K562 (cell line): ENCODE results near the gene EDN2. TPM values are rescaled to one million over a fixed set of nuclear protein-coding genes. Genes with fewer than 3 reads are reported as not detected.

ENCODE experiments used
- ATAC-seq: fragments of 200-7000 bp; cut with Tn5 transposase; 3 replicates; pipeline ENCODE4 v1.9.1; 2020; ENCODE audit warnings: moderate library complexity
- BruUV-seq: library from RNA; stranded (reverse); fragments of 400-500 nt; replicated peaks from 2 replicates; lab custom pipeline; 2021; lab: Mats Ljungman, UMichigan
- CTCF ChIA-PET: fragments of 300-600 bp; formaldehyde crosslinking; extraction: SDS; loops from one replicate; lab custom pipeline; 2021; ENCODE audit warnings: low intra/inter-chr PET ratio; lab: Yijun Ruan, JAX
- POLR2A ChIA-PET: fragments of 300-600, 350-650 bp; sonication (Branson Sonifier 250); formaldehyde crosslinking; extraction: SDS; loops from one replicate; lab custom pipeline; 2021; ENCODE audit warnings: antibody characterized with exemption, inconsistent platforms; lab: Yijun Ruan, JAX
- DNase-seq, 4 experiments: peaks; one replicate each; pipeline versions ENCODE4 v3.0.0 to v3.0.0-alpha.2; 2011 to 2018; ENCODE audit warnings: low spot score in 3 of 4, mixed read lengths in 3 of 4; ENCODE audit errors: extremely low read depth in 1 of 4
- FAIRE-seq: peaks from 2 replicates; lab custom pipeline; 2011; peaks lifted over from hg19 to GRCh38; lab: Jason Lieb, UNC
- H2AFZ ChIP-seq: 2 replicates; pipeline ENCODE4 v1.6.0; 2011; ENCODE audit warnings: low read depth, low read length, control low read depth, inconsistent platforms
- H3K27ac ChIP-seq: fragments of 200-600 bp; 3 replicates; pipeline ENCODE4 v1.8.0; 2011; ENCODE audit warnings: low read depth, mild to moderate bottlenecking, control low read depth, inconsistent platforms, low read length, moderate library complexity, mixed read lengths; ENCODE audit errors: extremely low read depth
- H3K27me3 ChIP-seq, 2 experiments: fragments of 300-600 bp in 1 of 2; 2 replicates in 1 of 2; 3 replicates in 1 of 2; pipeline versions ENCODE4 v1.6.0 to v1.8.0; 2011; ENCODE audit warnings: inconsistent platforms in 2 of 2, low read length in 2 of 2, mild to moderate bottlenecking in 1 of 2, mixed read lengths in 1 of 2, moderate library complexity in 1 of 2; ENCODE audit not compliant: control insufficient read depth in 2 of 2, insufficient read depth in 2 of 2
- H3K36me3 ChIP-seq: fragments of 300-600 bp; 3 replicates; pipeline ENCODE4 v1.8.0; 2011; ENCODE audit warnings: mild to moderate bottlenecking, low read length, inconsistent platforms; ENCODE audit not compliant: control insufficient read depth, insufficient read depth
- H3K4me1 ChIP-seq, 2 experiments: fragments of 200-600 bp in 1 of 2; replicated peaks in 1 of 2; 2 replicates in 1 of 2; 3 replicates in 1 of 2; pipeline versions ENCODE4 v1.5.1 to v1.8.0; 2011; ENCODE audit warnings: inconsistent platforms in 2 of 2, low read length in 2 of 2, mild to moderate bottlenecking in 1 of 2, mixed read lengths in 1 of 2, moderate library complexity in 1 of 2; ENCODE audit not compliant: control insufficient read depth in 2 of 2, insufficient read depth in 2 of 2
- H3K4me2 ChIP-seq: 2 replicates; pipeline ENCODE4 v1.6.1; 2011; ENCODE audit warnings: low read length, control low read depth, inconsistent platforms, mixed read lengths; ENCODE audit not compliant: insufficient read depth
- H3K4me3 ChIP-seq: fragments of 200-600 bp; sonication (generic), shearing (Covaris generic); 2 replicates; pipeline ENCODE4 v1.5.1; 2016; ENCODE audit warnings: control low read depth, inconsistent platforms
- H3K79me2 ChIP-seq: fragments of 200-600 bp; 3 replicates; pipeline ENCODE4 v1.8.0; 2011; ENCODE audit warnings: low read length, inconsistent platforms; ENCODE audit not compliant: control insufficient read depth, insufficient read depth
- H3K9ac ChIP-seq, 2 experiments: 2 replicates each; pipeline versions ENCODE4 v1.6.0 to v1.6.1; 2011; ENCODE audit warnings: low read depth in 2 of 2, low read length in 2 of 2, control low read depth in 1 of 2, inconsistent platforms in 1 of 2, mild to moderate bottlenecking in 1 of 2, mixed read lengths in 1 of 2; ENCODE audit not compliant: insufficient read depth in 1 of 2
- H3K9me1 ChIP-seq: one replicate; pipeline ENCODE4 v1.6.0; 2011; ENCODE audit warnings: inconsistent platforms, mild to moderate bottlenecking, low read length, moderate library complexity; ENCODE audit not compliant: control insufficient read depth, insufficient read depth
- H3K9me3 ChIP-seq: replicated peaks from 2 replicates; pipeline ENCODE4 v1.5.1; 2011; ENCODE audit warnings: low read depth, low read length, inconsistent platforms; ENCODE audit not compliant: control insufficient read depth, insufficient read depth
- H4K20me1 ChIP-seq: replicated peaks from 2 replicates; pipeline ENCODE4 v1.6.1; 2011; ENCODE audit warnings: low read length, inconsistent platforms, mixed read lengths; ENCODE audit not compliant: control insufficient read depth, insufficient read depth
- CHD1 ChIP-seq: fragments of 200-600 bp; sonication (generic); IDR thresholded peaks from one replicate; pipeline ENCODE4 v1.6.1; 2012; ENCODE audit warnings: mild to moderate bottlenecking, moderate library complexity, low read length, inconsistent platforms
- MAFK ChIP-seq: IDR thresholded peaks from 2 replicates; pipeline ENCODE4 v1.6.1; 2011; ENCODE audit warnings: low read length, improper control_type of control experiment
- MCM2 ChIP-seq: fragments of 450-650 bp; IDR thresholded peaks from 2 replicates; pipeline ENCODE4 v1.6.1; 2017; ENCODE audit warnings: low read depth, mild to moderate bottlenecking
- PHF20 ChIP-seq: fragments of 450-650 bp; IDR thresholded peaks from 2 replicates; pipeline ENCODE4 v1.6.1; 2018; ENCODE audit not compliant: partially characterized antibody
- POLR2B ChIP-seq: fragments of 450-650 bp; IDR thresholded peaks from 2 replicates; pipeline ENCODE4 v1.6.1; 2018; ENCODE audit warnings: low read depth; ENCODE audit not compliant: partially characterized antibody
- SREBF1 ChIP-seq: fragments of 150-350 bp; IDR thresholded peaks from 2 replicates; pipeline ENCODE4 v1.6.1; 2014; ENCODE audit warnings: antibody characterized with exemption, low read depth, low read length, borderline replicate concordance
- SRSF7 ChIP-seq: fragments of 200-400 bp; formaldehyde crosslinking; optimal IDR thresholded peaks from 2 replicates; pipeline ENCODE3; 2017; ENCODE audit warnings: mild to moderate bottlenecking, low read depth, low read length
- TBL1XR1 ChIP-seq, 2 experiments: IDR thresholded peaks; 2 replicates each; pipeline ENCODE4 v1.6.1; 2012; ENCODE audit warnings: improper control_type of control experiment in 2 of 2, low read length in 2 of 2, mild to moderate bottlenecking in 1 of 2
- THRB ChIP-seq: fragments of 450-650 bp; formaldehyde crosslinking; conservative IDR thresholded peaks from 2 replicates; pipeline ENCODE4 v1.4.0; 2022; ENCODE audit warnings: mild to moderate bottlenecking, missing genetic modification characterization
- U2AF2 ChIP-seq: fragments of 200-400 bp; formaldehyde crosslinking; optimal IDR thresholded peaks from 2 replicates; pipeline ENCODE3; 2017; ENCODE audit warnings: low read depth, mild to moderate bottlenecking, low read length
- ZKSCAN1 ChIP-seq: fragments of 150-350 bp; IDR thresholded peaks from 2 replicates; pipeline ENCODE4 v1.6.1; 2016; ENCODE audit warnings: low read depth, low read length
- ZNF274 ChIP-seq: IDR thresholded peaks from 2 replicates; pipeline ENCODE4 v1.6.1; 2011; ENCODE audit warnings: low read depth, mild to moderate bottlenecking, low read length, moderate library complexity, borderline replicate concordance
- ZNF398 ChIP-seq: fragments of 250-450 bp; sonication (Bioruptor Pico); IDR thresholded peaks from 2 replicates; pipeline ENCODE4 v1.8.0; 2021; ENCODE audit warnings: moderate library complexity, mild to moderate bottlenecking, inconsistent platforms
- WGBS: fragments of 100-300 bp; shearing (Covaris generic); methylation state at CpG from one replicate; pipeline ENCODE4 v1.1.6; 2016; ENCODE audit warnings: low coverage, mixed read lengths; ENCODE audit not compliant: insufficient coverage; ENCODE audit errors: missing lambda C conversion rate; 5-methylcytosine and 5-hydroxymethylcytosine counted together
- in situ Hi-C: fragments of 300-500 bp; cut with MboI; formaldehyde crosslinking; loops from 4 replicates; pipeline ENCODE4 v1.15.0; 2018; ENCODE audit warnings: inconsistent platforms, mixed read lengths
- intact Hi-C: fragments of 100-400 bp; cut with micrococcal nuclease; formaldehyde crosslinking; loops from 2 replicates; pipeline ENCODE4 v1.14.2; 2022
- polyA plus RNA-seq, 8 experiments: library from polyadenylated mRNA; depleted of rRNA in 4 of 8; stranded (reverse) in 5 of 8; unstranded in 3 of 8; fragments of >200 nt; fragmentation: Nextera tagmentation in 2 of 8; fragmentation: Illumina TruSeq in 1 of 8; extraction: Ambion mirVana in 2 of 8; extraction: Trizol in 1 of 8; gene quantifications; 2 replicates each; pipeline versions ENCODE4 v1.2.1 to v1.2.3, GENCODE V29; 2011 to 2014; ENCODE audit warnings: inconsistent platforms in 1 of 8, missing spikeins in 1 of 8
- total RNA-seq, 7 experiments: library from RNA; depleted of rRNA in 6 of 7; stranded (reverse); fragments of >200 nt in 6 of 7; fragmentation: Illumina TruSeq in 2 of 7; extraction: Trizol in 2 of 7; gene quantifications; 2 replicates each; pipeline versions ENCODE4 v1.2.1 to v1.2.3, GENCODE V29; 2011 to 2021; ENCODE audit warnings: low replicate concordance in 1 of 7
- TF ChIP-seq, protein P1 (sequence below), 3 experiments: IDR thresholded peaks in 2 of 3; conservative IDR thresholded peaks in 1 of 3; 2 replicates each; pipeline ENCODE4 v1.5.1; 2011 to 2012; ENCODE audit warnings: low read length in 3 of 3, mild to moderate bottlenecking in 3 of 3, control low read depth in 2 of 3, improper control_type of control experiment in 1 of 3, inconsistent platforms in 1 of 3, low read depth in 1 of 3, mixed read lengths in 1 of 3, moderate library complexity in 1 of 3; ENCODE audit not compliant: insufficient read depth in 2 of 3

EDN2 gene
- total and polyA plus RNA-seq, 9 of the 15 experiments (the other 6 are each of a cell fraction or from before 2014, with no cell fraction given), result not detected

- WGBS, result 0% methylated on average over 7 of the region's 7 CpGs
- TF ChIP-seq ZNF398 (no peak), SREBF1 (no peak), POLR2B (no peak), SRSF7 (no peak), U2AF2 (no peak), CHD1 (no peak), THRB (no peak), MAFK (no peak), MCM2 (no peak), ZKSCAN1 (no peak), ZNF274 (no peak), TBL1XR1 (IDR thresholded peaks at IDR 0.05; ENCODE audit: low read length in 2 of 2) (no peak), PHF20 (no peak)
- TF ChIP-seq, protein P1, sequence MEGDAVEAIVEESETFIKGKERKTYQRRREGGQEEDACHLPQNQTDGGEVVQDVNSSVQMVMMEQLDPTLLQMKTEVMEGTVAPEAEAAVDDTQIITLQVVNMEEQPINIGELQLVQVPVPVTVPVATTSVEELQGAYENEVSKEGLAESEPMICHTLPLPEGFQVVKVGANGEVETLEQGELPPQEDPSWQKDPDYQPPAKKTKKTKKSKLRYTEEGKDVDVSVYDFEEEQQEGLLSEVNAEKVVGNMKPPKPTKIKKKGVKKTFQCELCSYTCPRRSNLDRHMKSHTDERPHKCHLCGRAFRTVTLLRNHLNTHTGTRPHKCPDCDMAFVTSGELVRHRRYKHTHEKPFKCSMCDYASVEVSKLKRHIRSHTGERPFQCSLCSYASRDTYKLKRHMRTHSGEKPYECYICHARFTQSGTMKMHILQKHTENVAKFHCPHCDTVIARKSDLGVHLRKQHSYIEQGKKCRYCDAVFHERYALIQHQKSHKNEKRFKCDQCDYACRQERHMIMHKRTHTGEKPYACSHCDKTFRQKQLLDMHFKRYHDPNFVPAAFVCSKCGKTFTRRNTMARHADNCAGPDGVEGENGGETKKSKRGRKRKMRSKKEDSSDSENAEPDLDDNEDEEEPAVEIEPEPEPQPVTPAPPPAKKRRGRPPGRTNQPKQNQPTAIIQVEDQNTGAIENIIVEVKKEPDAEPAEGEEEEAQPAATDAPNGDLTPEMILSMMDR (IDR thresholded peaks at IDR 0.05 in 2 of 3, conservative IDR thresholded peaks at IDR 0.05 in 1 of 3; ENCODE audit: insufficient read depth in 2 of 3, low read depth in 1 of 3, low read length in 3 of 3), result no peak
- no peak overlapping the region for H3K4me3 ChIP-seq
- in situ Hi-C loops, result no loop called here
- no peaks in the 10 kb centered on the region for H3K9me3 ChIP-seq
- H3K9me1 ChIP-seq, result no peaks in the 10 kb centered on the region
- no peak overlapping the region for H2AFZ ChIP-seq
- no peaks in the 10 kb centered on the region for H3K36me3 ChIP-seq
- BruUV-seq, result no TSS peak
- ChIA-PET POLR2A (interaction anchor here (1.0 to 1.1 kb wide), 2 partner anchors 10 to 11 kb away, joined by 3 read pairs; no protein-coding TSS in a partner anchor), CTCF (no interaction called here)
- no peak overlapping the region for H3K4me2 ChIP-seq
- no peak overlapping the region for H3K27ac ChIP-seq
- DNase-seq (no peak), FAIRE-seq (no peak), ATAC-seq (no peak)
- no peaks in the 10 kb centered on the region for H3K79me2 ChIP-seq
- H3K9ac ChIP-seq, result no peak overlapping the region
- 0 out of 2 replicates have a peak, but pooled peaks cover 8% of the 10 kb centered on the region for H4K20me1 ChIP-seq
- no peaks in the 10 kb centered on the region for H3K4me1 ChIP-seq
- H3K27me3 ChIP-seq, result peaks cover 4 to 47% of the 10 kb centered on the region in 2 experiments; a peak in 4 of 5 replicates
- intact Hi-C loops, result no loop called here
These were observed 19.6 kb downstream of the EDN2 start for GRCh38 chr1:41464885-41465284.
